Stimulated activated CD4-positive, alpha-beta T cell treated with anti-CD3 and anti-CD28 coated beads, Interleukin-15, amount 100 ng/mL, for 1 hour (primary cell): Measurements from ENCODE around the gene TIAM2.

ENCODE experiments used
- DNase-seq, 2 donors: peaks; one replicate each; pipeline ENCODE4 v3.0.0-alpha.2; 2020; ENCODE audit warnings: low read depth in 1 of 2, low spot score in 1 of 2

Gene TIAM2

GRCh38 chr6:155123520-155123919 is 128.4 kb downstream of the TIAM2 start:
- DNase-seq, result no peak

GRCh38 chr6:155125906-155126305 is 130.8 kb downstream of the TIAM2 start:
- no peak for DNase-seq

GRCh38 chr6:155126727-155127439 is 131.8 kb downstream of the TIAM2 start:
- no peak for DNase-seq

- no peak for DNase-seq
Observed at GRCh38 chr6:155128977-155129376, 133.9 kb downstream of the TIAM2 start.

- no peak for DNase-seq
Observed at GRCh38 chr6:155129744-155130143, 134.6 kb downstream of the TIAM2 start.

GRCh38 chr6:155130161-155130853 is 135.2 kb downstream of the TIAM2 start:
- DNase-seq, result no peak

GRCh38 chr6:155132617-155133016 is 137.5 kb downstream of the TIAM2 start:
- DNase-seq, result no peak

- DNase-seq, result no peak
Observed at GRCh38 chr6:155141002-155141401, 145.9 kb downstream of the TIAM2 start.

GRCh38 chr6:155141512-155141911 is 146.4 kb downstream of the TIAM2 start:
- DNase-seq, result no peak

GRCh38 chr6:155142168-155143028 is 147.3 kb downstream of the TIAM2 start:
- no peak for DNase-seq

GRCh38 chr6:155143029-155143577 is 148.0 kb downstream of the TIAM2 start:
- DNase-seq, result no peak

- DNase-seq, result no peak
Observed at GRCh38 chr6:155143578-155144106, 148.5 kb downstream of the TIAM2 start.

GRCh38 chr6:155146205-155146604 is 151.1 kb downstream of the TIAM2 start:
- DNase-seq, result no peak

- DNase-seq, result no peak
Observed at GRCh38 chr6:155147958-155148663, 153.0 kb downstream of the TIAM2 start.

GRCh38 chr6:155150967-155151671 is 156.0 kb downstream of the TIAM2 start:
- no peak for DNase-seq

GRCh38 chr6:155152211-155153076 is 157.3 kb downstream of the TIAM2 start:
- no peak for DNase-seq

- DNase-seq, result no peak
Observed at GRCh38 chr6:155154158-155154830, 159.2 kb downstream of the TIAM2 start.

GRCh38 chr6:155155787-155156447 is 160.8 kb downstream of the TIAM2 start:
- DNase-seq, result no peak
